Measurements from ENCODE around the gene SORCS1. TPM values are rescaled to one million over a fixed set of nuclear protein-coding genes. Genes with fewer than 3 reads are reported as not detected.

The SORCS1 gene
- total RNA-seq, 2 experiments from 2014 or later: not detected

- no peaks in the 10 kb centered on the region for H3K36me3 Mint-ChIP-seq (ENCODE audit: low read depth)
- peaks cover 2% of the 10 kb centered on the region for H3K9me3 Mint-ChIP-seq
- Histone ChIP-seq H3K4me3 (ENCODE audit: low read length) (no peak overlapping the region), H3K27me3 (ENCODE audit: control insufficient read depth in 1 of 2, insufficient read depth in 2 of 2, low read length in 2 of 2) (no peaks in the 10 kb centered on the region), H3K36me3 (ENCODE audit: insufficient read depth, low read length) (no peaks in the 10 kb centered on the region), H3K4me1 (ENCODE audit: insufficient read depth, low read length) (no peaks in the 10 kb centered on the region), H3K27ac (ENCODE audit: low read depth in 1 of 2, low read length in 2 of 2) (no peak overlapping the region), H3K9me3 (ENCODE audit: control insufficient read depth in 1 of 2, insufficient read depth in 1 of 2, low read length in 2 of 2) (peaks cover 0 to 15% of the 10 kb centered on the region in 2 experiments)
- ChIA-PET POLR2A (no interaction called here), CTCF (no interaction called here)
- H3K27me3 Mint-ChIP-seq: no peaks in the 10 kb centered on the region
- DNase-seq (no peak), ATAC-seq (ENCODE audit: poor library complexity) (no peak)
- no peaks in the 10 kb centered on the region for H3K4me1 Mint-ChIP-seq (ENCODE audit: low read depth)
- no peak overlapping the region for H3K4me3 Mint-ChIP-seq
- H3K27ac Mint-ChIP-seq: no peak overlapping the region
- no peak for TF ChIP-seq CTCF (IDR thresholded peaks at IDR 0.05)
- intact Hi-C loops (cut with DNase I, micrococcal nuclease): no loop called here
Measured at GRCh38 chr10:107098326-107098725, 66.2 kb downstream of the SORCS1 start.

- Mint-ChIP-seq H3K27me3 (no peaks in the 10 kb centered on the region), H3K4me1 (ENCODE audit: low read depth) (no peaks in the 10 kb centered on the region), H3K9me3 (peaks cover 4% of the 10 kb centered on the region), H3K27ac (no peak overlapping the region), H3K4me3 (no peak overlapping the region), H3K36me3 (ENCODE audit: low read depth) (no peaks in the 10 kb centered on the region)
- H3K27me3 ChIP-seq (ENCODE audit: control insufficient read depth in 1 of 2, insufficient read depth in 2 of 2, low read length in 2 of 2): no peaks in the 10 kb centered on the region
- H3K9me3 ChIP-seq (ENCODE audit: control insufficient read depth in 1 of 2, insufficient read depth in 1 of 2, low read length in 2 of 2): peaks cover 0 to 8% of the 10 kb centered on the region in 2 experiments
- H3K27ac ChIP-seq (ENCODE audit: low read depth in 1 of 2, low read length in 2 of 2): no peak overlapping the region
- ChIA-PET POLR2A (no interaction called here), CTCF (no interaction called here)
- H3K4me1 ChIP-seq (ENCODE audit: insufficient read depth, low read length): no peaks in the 10 kb centered on the region
- intact Hi-C loops (cut with DNase I, micrococcal nuclease): no loop called here
- ATAC-seq (ENCODE audit: poor library complexity) (no peak), DNase-seq (no peak)
- no peak overlapping the region for H3K4me3 ChIP-seq (ENCODE audit: low read length)
- no peaks in the 10 kb centered on the region for H3K36me3 ChIP-seq (ENCODE audit: insufficient read depth, low read length)
- no peak for TF ChIP-seq CTCF (IDR thresholded peaks at IDR 0.05)
Measured at GRCh38 chr10:107094824-107095522, 69.5 kb downstream of the SORCS1 start.

GRCh38 chr10:107092321-107092720 is 72.2 kb downstream of the SORCS1 start:
- intact Hi-C loops (cut with DNase I, micrococcal nuclease): no loop called here
- Mint-ChIP-seq H3K27ac (no peak overlapping the region), H3K36me3 (ENCODE audit: low read depth) (no peaks in the 10 kb centered on the region), H3K9me3 (peaks cover 6% of the 10 kb centered on the region), H3K4me3 (no peak overlapping the region), H3K4me1 (ENCODE audit: low read depth) (no peaks in the 10 kb centered on the region), H3K27me3 (no peaks in the 10 kb centered on the region)
- Histone ChIP-seq H3K4me3 (ENCODE audit: low read length) (no peak overlapping the region), H3K36me3 (ENCODE audit: insufficient read depth, low read length) (no peaks in the 10 kb centered on the region), H3K9me3 (ENCODE audit: control insufficient read depth in 1 of 2, insufficient read depth in 1 of 2, low read length in 2 of 2) (peaks cover 0 to 14% of the 10 kb centered on the region in 2 experiments), H3K27ac (ENCODE audit: low read depth in 1 of 2, low read length in 2 of 2) (no peak overlapping the region), H3K4me1 (ENCODE audit: insufficient read depth, low read length) (no peaks in the 10 kb centered on the region), H3K27me3 (ENCODE audit: control insufficient read depth in 1 of 2, insufficient read depth in 2 of 2, low read length in 2 of 2) (no peaks in the 10 kb centered on the region)
- TF ChIP-seq CTCF (IDR thresholded peaks at IDR 0.05): no peak
- ATAC-seq (ENCODE audit: poor library complexity) (no peak), DNase-seq (no peak)
- ChIA-PET CTCF (no interaction called here), POLR2A (interaction anchor here (0.6 kb wide), 1 partner anchor 28 kb away, joined by 3 read pairs; no protein-coding TSS in a partner anchor)

Data from CD4-positive, alpha-beta T cell (primary cell).